ENCODE results near the gene COL8A2.

Gene COL8A2

GRCh38 chr1:36111151-36111550, 13.9 kb downstream of the COL8A2 start:
- no peaks in the 10 kb centered on the region for H3K79me2 ChIP-seq (ENCODE audit: insufficient read depth, low read length)
- TF ChIP-seq EZH2phosphoT487 (conservative IDR thresholded peaks at IDR 0.05; ENCODE audit: low read length) (no peak), CTCF (IDR thresholded peaks at IDR 0.05; ENCODE audit: insufficient read depth, low read length, poor library complexity, severe bottlenecking) (no peak)
- no peak overlapping the region for H3K4me3 ChIP-seq (ENCODE audit: insufficient read depth, low read length, poor library complexity, severe bottlenecking)
- H3K27ac ChIP-seq (ENCODE audit: low read depth, low read length): no peak overlapping the region
- H3K9me3 ChIP-seq (ENCODE audit: insufficient read depth, low read length): no peaks in the 10 kb centered on the region
- H2AFZ ChIP-seq (ENCODE audit: low read depth, low read length, severe bottlenecking): no peak overlapping the region
- no peaks in the 10 kb centered on the region for H4K20me1 ChIP-seq (ENCODE audit: low read depth, low read length)
- H3K9me2 ChIP-seq (replicated peaks; ENCODE audit: insufficient read depth, low read length): no peaks in the 10 kb centered on the region
- H3K4me2 ChIP-seq (ENCODE audit: low read depth, low read length, poor library complexity, severe bottlenecking): no peak overlapping the region
- H3K27me3 ChIP-seq (ENCODE audit: low read length): no peaks in the 10 kb centered on the region
- no peaks in the 10 kb centered on the region for H3K36me3 ChIP-seq (ENCODE audit: low read length)
- H3F3A ChIP-seq (ENCODE audit: insufficient read depth): no peaks in the 10 kb centered on the region
- H3K9ac ChIP-seq (ENCODE audit: low read length): no peak overlapping the region

DNA sequence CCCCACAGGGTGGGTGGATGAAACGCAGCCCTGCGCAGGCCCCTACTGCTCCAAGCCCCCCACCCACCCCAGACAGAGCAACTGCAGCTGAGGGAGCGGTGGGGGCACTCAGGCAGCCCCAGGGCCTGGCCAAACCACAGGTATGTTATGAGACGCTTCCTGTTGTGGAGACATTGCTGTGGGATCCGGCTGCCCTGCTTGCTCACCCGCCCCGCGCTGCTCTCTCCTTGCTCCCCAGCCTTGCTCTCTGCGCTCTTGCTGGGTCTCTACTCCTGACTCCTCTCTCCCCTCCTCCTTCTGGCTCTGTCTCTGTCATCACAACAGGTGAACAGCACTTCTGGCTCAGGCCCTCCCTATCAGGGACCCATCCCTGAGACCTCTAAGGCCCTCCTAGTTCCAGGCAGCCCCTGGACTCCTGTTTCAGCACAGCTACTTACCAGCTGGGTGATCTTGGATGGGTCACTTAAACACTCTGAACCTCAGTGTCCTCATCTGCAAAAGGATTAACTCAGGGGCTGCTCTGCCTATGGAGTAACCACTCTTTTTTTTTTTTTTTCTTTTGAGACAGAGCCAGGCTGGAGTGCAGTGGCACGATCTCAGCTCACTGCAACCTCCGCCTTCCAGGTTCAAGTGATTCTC, 15.9 kb downstream of the COL8A2 start:
- H4K20me1 ChIP-seq (ENCODE audit: low read depth, low read length): no peaks in the 10 kb centered on the region
- H3K9me2 ChIP-seq (replicated peaks; ENCODE audit: insufficient read depth, low read length): no peaks in the 10 kb centered on the region
- no peaks in the 10 kb centered on the region for H3K27me3 ChIP-seq (ENCODE audit: low read length)
- H3K79me2 ChIP-seq (ENCODE audit: insufficient read depth, low read length): no peaks in the 10 kb centered on the region
- H3F3A ChIP-seq (ENCODE audit: insufficient read depth): no peaks in the 10 kb centered on the region
- no peak for TF ChIP-seq CTCF (IDR thresholded peaks at IDR 0.05; ENCODE audit: insufficient read depth, low read length, poor library complexity, severe bottlenecking)
- no peak for TF ChIP-seq EZH2phosphoT487 (conservative IDR thresholded peaks at IDR 0.05; ENCODE audit: low read length)
- no peaks in the 10 kb centered on the region for H3K9me3 ChIP-seq (ENCODE audit: insufficient read depth, low read length)
- no peak overlapping the region for H3K4me3 ChIP-seq (ENCODE audit: insufficient read depth, low read length, poor library complexity, severe bottlenecking)
- H3K9ac ChIP-seq (ENCODE audit: low read length): no peak overlapping the region
- no peak overlapping the region for H3K4me2 ChIP-seq (ENCODE audit: low read depth, low read length, poor library complexity, severe bottlenecking)
- no peaks in the 10 kb centered on the region for H3K36me3 ChIP-seq (ENCODE audit: low read length)
- H2AFZ ChIP-seq (ENCODE audit: low read depth, low read length, severe bottlenecking): no peak overlapping the region
- no peak overlapping the region for H3K27ac ChIP-seq (ENCODE audit: low read depth, low read length)

GRCh38 chr1:36108314-36108713, 16.7 kb downstream of the COL8A2 start:
- no peak overlapping the region for H3K27ac ChIP-seq (ENCODE audit: low read depth, low read length)
- no peak overlapping the region for H3K9ac ChIP-seq (ENCODE audit: low read length)
- H3K36me3 ChIP-seq (ENCODE audit: low read length): no peaks in the 10 kb centered on the region
- H4K20me1 ChIP-seq (ENCODE audit: low read depth, low read length): no peaks in the 10 kb centered on the region
- H3K9me3 ChIP-seq (ENCODE audit: insufficient read depth, low read length): no peaks in the 10 kb centered on the region
- no peak overlapping the region for H2AFZ ChIP-seq (ENCODE audit: low read depth, low read length, severe bottlenecking)
- no peaks in the 10 kb centered on the region for H3F3A ChIP-seq (ENCODE audit: insufficient read depth)
- no peaks in the 10 kb centered on the region for H3K27me3 ChIP-seq (ENCODE audit: low read length)
- TF ChIP-seq CTCF (IDR thresholded peaks at IDR 0.05; ENCODE audit: insufficient read depth, low read length, poor library complexity, severe bottlenecking): no peak
- TF ChIP-seq EZH2phosphoT487 (conservative IDR thresholded peaks at IDR 0.05; ENCODE audit: low read length): no peak
- H3K4me2 ChIP-seq (ENCODE audit: low read depth, low read length, poor library complexity, severe bottlenecking): no peak overlapping the region
- no peaks in the 10 kb centered on the region for H3K9me2 ChIP-seq (replicated peaks; ENCODE audit: insufficient read depth, low read length)
- H3K79me2 ChIP-seq (ENCODE audit: insufficient read depth, low read length): no peaks in the 10 kb centered on the region
- H3K4me3 ChIP-seq (ENCODE audit: insufficient read depth, low read length, poor library complexity, severe bottlenecking): no peak overlapping the region
